Muscle of arm (tissue), 12 donors: ENCODE data around the gene MEF2C. TPM values are rescaled to one million over a fixed set of nuclear protein-coding genes. Genes with fewer than 3 reads are reported as not detected.
A peak's percentile ranks its signal among the peaks of the same experiment; 100 is the strongest.

ENCODE experiments used
- DNase-seq: peaks from one replicate; pipeline ENCODE4 v3.0.0-alpha.2; 2013
- polyA plus RNA-seq, 12 donors: library from polyadenylated mRNA; unstranded; fragments of 120-200 nt; gene quantifications; one replicate each; pipeline ENCODE4 v1.2.1, GENCODE V29; 2013; ENCODE audit not compliant: insufficient read length in 12 of 12

MEF2C gene
- polyA plus RNA-seq, 12 donors, result 422 to 1,086 (median 786) TPM

DNA sequence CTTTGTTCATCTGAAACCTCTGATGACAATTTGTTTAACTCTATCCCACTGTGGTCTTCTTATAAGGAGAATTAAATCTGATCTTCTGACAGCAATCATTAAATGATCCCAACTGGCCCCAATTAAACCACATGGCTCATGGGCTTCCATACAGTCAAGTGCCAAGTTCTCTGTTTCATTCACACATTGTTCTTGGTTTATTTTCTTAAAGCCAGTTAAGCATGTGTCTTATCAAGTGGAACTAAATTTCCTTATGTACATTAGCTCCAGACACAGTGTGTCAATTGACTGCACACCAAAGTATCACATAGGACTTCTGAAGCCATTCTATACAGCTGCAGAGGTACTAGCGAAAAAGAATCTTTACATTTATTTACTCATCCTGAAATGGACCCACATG, 51.2 kb downstream of the MEF2C start:
- DNase-seq, result no peak

- no peak for DNase-seq
These were observed 52.4 kb downstream of the MEF2C start for GRCh38 chr5:88830567-88830966.

DNA sequence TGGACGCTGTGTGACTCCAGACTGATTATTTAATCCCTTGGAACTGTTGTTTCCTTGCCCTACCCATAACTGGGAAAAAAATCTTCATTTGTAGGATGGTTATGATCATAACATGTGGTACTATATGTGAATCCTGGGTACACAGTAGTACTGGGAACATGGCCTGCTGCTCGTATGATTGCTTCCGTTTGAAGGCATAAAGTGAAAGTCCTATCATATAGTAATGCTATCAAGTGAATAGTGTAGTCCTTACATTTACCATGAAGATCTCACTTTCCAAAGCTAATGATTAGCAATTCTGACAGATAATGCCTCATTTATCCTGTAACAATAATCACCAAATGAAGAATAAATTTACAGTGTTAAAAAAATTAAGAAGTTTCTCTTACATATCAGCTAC, 53.2 kb downstream of the MEF2C start:
- no peak for DNase-seq

DNA sequence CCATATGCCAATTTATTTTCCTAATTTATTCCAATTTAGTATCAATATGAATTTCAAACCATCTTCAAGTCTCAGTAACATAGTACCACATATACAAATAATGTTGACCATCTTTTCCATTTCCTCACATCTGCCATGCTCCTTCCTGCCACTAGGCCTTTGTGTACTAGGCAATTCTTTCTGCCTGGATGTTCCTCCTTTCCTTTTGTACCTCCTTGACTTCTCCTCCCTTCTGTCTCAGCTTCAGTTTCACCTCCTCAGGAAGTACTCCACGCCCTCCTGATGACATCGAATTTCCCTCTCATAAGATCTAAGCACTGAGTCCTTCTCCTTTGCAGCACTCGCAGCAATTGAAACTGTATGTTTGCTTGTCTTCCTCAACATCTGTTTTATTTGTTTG, 53.9 kb downstream of the MEF2C start:
- no peak for DNase-seq

DNA sequence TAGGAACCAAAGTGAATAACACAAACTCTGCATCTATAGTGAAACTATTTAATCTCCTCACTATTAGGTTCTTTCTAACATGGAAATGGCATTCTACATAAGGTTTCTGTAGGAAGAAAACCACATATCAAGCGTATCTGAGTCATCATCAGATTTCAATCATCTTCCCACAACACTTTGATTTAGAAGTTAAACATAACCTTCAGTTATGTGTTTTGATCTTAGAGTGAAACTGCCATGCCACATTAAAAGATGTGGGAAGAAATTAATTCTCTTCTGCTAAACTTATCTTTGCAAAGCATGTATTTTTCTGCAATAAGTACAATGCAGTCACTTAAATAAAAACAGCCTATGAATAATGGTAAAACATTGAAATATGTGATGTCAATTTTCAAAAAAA, 55.0 kb downstream of the MEF2C start:
- no peak for DNase-seq

- DNase-seq, result peak; percentile 45
These were observed 56.1 kb downstream of the MEF2C start for GRCh38 chr5:88826646-88827585.

DNA sequence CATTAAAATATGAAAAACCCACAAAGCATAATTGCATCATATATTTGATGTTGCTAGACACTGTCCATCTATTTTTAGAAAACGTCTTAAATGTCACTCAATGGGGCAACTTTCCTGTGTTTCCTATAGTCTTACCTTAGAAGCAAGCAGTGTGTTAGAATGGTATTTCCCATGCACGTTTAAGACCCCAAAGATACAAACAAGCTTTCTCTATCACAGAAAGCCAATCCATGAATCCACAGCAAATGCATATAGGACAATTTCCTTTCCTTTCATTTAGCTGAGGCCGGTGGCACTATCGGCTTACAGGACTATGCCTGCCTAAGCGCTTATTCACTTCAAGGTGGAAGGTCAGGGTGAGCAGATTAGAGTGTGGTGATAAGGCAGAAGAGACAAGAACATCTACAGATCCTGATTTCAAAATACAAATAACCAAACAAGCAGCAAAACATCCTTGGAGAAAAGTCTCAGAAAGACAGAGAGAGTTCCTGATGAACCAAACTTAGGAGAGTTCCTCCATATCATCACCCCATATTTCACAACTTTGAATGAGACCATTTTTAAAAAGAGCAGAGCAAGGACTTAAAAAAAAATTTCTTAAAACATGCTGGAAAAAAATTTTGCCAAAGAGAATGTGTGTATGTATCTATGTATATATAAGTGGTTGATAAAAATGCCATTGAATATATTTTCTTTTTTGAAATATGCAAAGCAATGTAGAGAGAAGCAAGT, 57.2 kb downstream of the MEF2C start:
- peak; percentile 31 for DNase-seq

DNA sequence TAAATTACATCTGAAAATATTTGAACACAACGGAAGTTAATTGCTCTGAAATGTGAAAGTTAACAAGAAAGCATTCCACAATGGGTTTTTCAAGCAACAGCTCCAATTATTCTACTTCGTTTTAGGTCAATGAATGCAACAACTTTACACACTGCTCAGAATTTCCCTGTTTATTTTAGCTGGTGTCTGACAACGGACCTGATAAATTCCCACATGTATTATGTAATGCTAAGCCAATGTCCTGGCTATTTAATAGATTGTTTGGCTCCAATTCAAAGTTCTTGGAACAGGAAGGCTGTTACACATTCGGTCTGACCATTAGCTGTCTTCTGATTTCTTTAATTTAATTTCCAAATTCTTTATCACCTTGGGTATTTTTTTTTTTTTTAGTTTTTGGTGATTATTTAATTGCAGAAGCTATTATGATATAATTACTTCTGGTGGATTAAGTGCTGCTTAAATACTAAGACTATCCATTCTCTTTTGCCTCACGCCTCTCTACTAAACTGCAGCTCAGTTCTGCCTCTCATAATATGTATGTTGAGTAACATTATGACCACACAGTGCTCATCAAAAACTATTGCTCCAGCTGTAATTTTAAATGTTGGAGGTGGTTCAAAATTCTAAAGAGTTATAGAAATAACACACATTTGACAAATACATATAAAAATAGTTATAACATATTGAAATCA, 57.9 kb downstream of the MEF2C start:
- peak; percentile 65 for DNase-seq

DNA sequence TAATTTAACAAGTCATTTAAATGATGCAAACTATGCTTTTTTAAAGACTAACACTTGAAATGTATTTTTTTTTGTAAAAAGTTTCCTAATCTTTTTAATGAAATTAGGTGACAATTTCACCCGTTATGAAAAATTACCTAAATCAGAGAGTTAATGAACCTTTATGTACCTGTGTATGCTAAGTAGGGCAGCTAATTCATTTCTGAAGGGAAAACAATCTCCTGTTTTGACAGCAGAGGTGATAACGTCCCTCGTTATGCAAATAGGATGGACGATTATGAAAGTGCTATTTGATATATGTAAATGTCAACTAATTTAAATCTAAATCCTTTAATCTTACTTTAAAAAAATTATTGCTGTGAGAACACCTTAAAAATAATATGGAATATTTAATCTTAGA, 58.8 kb downstream of the MEF2C start:
- DNase-seq, result no peak

- no peak for DNase-seq
These were observed 59.8 kb downstream of the MEF2C start for GRCh38 chr5:88823201-88823600.

DNA sequence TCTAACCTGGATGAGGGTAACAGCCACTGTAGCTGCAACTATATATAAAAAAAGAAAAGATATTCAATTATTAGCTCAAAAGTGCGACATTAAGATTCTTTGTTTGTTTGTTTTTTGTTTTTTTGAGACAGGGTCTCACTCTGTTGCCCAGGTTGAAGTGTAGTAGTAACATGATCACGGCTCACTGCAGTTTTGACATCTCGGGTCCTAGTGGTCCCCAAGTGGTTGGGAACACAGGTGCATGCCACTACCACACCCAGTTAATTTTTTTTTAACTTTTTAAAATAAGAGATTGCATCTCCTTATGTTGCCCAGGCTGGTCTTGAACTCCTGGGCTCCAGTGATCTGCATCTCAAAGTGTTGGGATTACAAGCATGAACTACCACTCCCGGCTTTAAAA, 61.8 kb downstream of the MEF2C start:
- no peak for DNase-seq

GRCh38 chr5:88820581-88820980, 62.4 kb downstream of the MEF2C start:
- DNase-seq, result no peak

DNA sequence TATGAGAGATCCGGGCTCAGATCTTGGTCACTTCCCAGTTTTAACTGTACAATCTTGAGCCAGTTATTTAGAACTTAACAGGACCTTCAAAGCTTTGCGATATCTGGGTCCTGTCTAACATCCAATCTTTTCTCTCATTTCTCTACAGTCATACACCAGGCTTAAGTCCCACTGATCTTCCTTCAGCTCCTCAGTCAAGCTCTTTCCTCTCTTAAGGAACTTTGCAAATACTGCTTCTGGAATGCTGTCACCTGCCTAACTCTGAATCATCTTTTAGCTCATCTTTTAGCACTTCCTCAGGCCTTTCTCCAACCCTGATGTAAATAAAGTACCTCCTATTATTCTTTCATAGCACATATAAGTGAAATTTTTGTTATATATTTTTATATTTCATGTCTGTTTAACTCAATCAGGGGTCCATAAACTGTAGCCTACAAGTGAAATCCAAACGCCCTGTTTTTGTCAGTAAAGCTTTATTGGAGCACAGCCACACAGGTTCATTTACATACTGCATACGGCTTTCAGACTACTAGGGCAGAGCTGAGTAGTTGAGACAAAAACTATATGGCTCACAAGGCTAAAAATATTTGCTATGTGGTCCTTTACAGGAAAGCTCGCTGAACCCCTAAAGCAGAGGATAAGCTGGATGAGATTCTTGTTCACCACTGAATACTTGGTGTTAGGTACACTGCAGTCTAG, 63.5 kb downstream of the MEF2C start:
- DNase-seq, result no peak

DNA sequence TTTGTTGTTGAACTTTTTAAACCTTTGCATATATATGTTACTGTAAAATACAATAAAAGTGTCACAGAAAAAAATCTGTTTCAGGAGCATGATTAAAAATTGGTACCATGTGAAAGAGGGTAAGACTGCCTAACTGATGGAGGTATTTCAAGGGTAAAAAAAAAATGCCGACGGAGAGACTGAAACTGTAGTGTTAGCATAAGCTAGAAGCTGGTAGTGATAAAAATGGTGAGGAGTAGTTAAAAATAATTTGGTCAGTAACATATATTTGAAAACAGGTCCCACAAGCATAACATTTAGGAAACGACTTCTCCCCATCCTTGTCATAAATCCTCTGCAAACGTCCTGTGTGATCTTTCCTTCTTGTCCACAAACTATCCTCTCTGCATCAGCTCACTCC, 64.7 kb downstream of the MEF2C start:
- DNase-seq, result no peak

GRCh38 chr5:88816195-88816594, 66.8 kb downstream of the MEF2C start:
- no peak for DNase-seq

DNA sequence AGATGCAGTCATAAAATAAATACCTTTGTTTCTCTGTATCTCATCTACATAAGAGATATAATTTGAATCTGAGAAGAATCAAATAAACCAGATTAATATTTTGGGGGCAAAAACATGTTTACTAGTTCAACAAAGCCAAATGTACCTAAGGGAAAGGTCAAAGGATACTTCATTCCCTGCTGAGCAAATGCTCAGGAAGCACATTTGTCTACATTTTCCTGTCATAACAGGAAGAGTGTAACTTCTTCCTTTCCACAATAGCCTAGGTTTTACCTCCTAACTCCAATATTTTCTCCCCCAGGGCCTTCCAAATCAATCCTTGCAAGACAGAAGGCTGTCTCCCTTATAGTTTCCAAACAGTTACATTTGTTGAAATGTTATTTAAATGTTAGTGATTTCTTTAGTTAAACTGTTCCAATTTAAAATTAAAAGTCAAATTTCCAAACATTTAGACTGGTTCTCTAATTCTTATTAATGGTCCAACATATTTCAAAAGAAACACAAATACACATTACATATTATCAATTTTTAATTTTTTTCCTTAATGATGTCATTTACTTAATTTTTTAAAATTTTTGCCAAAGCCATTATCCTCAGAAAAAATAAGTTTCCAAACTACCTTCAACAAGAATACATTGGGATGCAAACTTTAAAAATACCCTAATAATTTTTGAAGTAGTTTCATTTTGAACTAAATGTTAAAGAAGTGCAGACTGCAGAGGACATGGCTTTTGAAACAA, 67.8 kb downstream of the MEF2C start:
- no peak for DNase-seq

DNA sequence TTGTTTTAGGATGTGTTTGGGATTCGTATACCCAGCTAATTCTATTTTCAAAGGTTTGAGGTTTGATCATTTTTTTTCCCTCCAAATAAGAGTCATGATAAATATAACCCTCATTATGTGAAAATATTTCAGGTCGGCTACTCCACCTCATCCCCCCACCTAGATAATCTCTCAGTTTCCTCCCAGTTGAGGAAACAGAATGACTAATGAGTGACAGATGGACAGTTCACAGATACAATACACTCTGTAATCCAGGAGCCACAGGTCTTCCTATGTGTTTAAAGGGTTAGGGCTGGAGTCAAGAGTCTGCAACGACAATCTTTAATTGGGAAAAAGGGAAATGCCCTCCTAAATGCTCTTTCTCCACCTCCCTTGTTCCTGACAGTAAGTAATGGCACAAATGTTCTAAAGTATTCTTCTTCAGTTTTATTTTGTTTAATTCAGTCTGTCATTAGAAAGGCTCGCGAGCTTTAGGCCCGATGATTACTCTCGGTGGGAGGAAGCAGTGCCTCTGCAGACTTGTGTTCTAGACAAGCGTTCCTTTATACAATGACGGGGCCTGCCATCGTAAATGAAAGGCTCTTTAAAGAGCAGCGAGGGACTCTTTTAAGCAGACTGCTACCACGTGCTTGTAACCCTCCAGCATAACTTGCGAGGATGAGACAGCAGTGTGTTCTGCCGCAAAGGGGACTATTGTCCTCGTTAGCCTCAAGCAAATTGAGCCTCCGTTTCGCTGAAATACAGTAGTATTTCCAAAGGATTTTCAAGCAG, 69.0 kb downstream of the MEF2C start:
- DNase-seq, result no peak

- DNase-seq, result no peak
These were observed 69.7 kb downstream of the MEF2C start for GRCh38 chr5:88813244-88813643.

DNA sequence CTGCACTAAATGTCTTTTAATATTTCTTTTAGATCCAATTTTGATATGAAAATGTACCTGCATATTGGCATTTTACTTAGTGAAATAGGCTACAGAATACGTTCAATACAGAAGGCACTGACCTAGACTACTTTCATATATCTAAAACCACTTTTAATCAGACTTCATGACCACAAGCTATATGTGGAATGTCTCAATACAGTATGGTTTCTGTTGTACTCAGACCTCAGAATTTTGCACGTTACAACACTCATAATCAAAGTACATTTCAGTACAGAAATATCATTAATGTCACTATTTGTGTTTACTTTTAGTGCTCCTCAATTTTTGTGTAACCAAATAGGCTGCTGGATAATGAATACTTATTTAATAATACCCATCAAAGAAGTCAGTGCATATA, 74.8 kb downstream of the MEF2C start:
- no peak for DNase-seq

DNA sequence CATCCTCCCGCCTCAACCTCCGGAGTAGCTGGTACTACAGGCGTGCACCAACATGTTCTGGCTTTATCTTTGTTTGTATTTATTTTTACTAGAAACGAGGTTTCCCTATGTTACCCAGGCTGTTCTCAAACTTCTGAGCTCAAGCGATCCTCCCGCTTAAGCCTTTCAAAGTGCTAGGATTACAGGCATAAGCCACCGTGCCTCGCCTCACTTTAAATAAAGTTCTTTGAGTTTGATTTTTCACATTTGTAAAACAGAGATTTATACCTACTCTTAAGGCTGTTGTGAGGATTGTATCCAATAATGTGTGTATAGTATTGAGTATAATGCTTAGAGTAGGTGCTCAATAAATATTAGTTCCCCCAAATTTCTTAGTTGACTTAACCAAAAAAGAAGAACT, 75.7 kb downstream of the MEF2C start:
- DNase-seq, result no peak
